OCI-LY3 (cell line): ENCODE data around the gene LPCAT3.

Source experiments
- CTCF ChIP-seq: fragments of 200-600, 300-600 bp; sonication (generic); IDR thresholded peaks from 2 replicates; pipeline ENCODE4 v1.5.1; 2014; ENCODE audit warnings: antibody characterized with exemption, low read length, low read depth
- EZH2phosphoT487 ChIP-seq: fragments of 200-600 bp; shearing (Covaris generic); IDR thresholded peaks from 2 replicates; pipeline ENCODE4 v1.6.1; 2018; ENCODE audit warnings: antibody characterized with exemption, mixed run types, low read depth

DNA sequence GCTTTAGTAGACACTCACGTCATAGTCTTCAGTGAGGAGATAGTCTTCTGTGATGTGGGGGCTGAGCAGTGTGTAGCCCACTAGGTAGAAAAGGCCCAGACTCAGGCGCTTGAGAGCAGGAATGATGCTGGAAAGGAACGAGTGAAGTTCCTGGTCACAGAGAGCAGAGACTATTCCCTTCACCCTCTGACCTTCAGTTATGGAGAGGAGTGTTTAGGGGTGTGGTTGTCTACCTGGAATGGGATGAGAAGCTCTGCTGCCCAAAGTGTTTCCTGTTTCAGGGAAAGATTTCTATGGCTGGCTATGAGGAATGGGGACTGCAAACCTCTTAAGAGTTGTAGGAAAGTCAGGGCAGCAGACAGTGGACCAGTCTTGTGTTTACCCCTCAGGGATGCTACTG lies 38.8 kb downstream of the LPCAT3 start:
- TF ChIP-seq CTCF: no peak
- TF ChIP-seq EZH2phosphoT487: no peak
